ENCODE measurements around the gene PCA3. TPM values are rescaled to one million over a fixed set of nuclear protein-coding genes. Genes with fewer than 3 reads are reported as not detected.

Gene PCA3
- total RNA-seq, 1 donor from 2014 or later: not detected

DNA sequence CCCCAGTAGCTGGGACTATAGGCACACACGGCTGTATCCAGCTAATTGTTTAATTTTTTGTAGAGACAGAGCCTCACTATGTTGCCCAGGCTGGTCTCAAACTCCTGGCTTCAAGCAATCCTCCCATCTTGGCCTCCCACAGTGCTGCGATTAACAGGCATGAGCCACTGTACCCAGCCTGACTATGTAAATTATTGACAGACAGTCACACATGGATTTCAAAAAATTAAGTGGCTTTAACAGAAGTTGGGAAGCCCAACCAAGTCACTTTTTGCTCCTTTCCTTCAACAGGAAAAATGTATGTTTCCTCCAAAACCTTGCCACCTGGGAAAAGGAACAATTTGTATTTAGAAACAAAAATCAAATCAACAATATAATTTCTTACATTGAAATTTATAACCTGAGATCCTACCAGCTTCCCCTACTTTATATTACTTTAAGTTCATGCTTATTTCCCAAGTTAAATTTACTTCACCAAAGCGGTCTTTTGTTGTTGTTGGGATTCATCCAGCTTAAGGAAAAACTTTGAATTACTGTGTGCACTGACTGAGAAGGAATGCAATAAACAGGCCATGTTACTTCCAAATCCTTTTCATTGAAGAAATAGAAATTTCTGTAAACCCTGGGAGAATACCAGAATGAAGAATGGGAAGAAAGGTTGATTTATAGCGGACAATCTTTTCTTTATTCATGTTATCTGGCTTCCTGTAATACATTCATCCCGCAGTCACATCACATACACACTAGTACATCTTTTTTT lies 8.6 kb downstream of the PCA3 start:
- Histone ChIP-seq H3K36me3 (ENCODE audit: control insufficient read depth, insufficient read depth, low read length) (no peaks in the 10 kb centered on the region), H3K4me3 (ENCODE audit: low read depth, low read length) (no peak overlapping the region), H3K27me3 (ENCODE audit: control insufficient read depth, insufficient read depth, low read length) (no peaks in the 10 kb centered on the region)
- TF ChIP-seq, protein P1, sequence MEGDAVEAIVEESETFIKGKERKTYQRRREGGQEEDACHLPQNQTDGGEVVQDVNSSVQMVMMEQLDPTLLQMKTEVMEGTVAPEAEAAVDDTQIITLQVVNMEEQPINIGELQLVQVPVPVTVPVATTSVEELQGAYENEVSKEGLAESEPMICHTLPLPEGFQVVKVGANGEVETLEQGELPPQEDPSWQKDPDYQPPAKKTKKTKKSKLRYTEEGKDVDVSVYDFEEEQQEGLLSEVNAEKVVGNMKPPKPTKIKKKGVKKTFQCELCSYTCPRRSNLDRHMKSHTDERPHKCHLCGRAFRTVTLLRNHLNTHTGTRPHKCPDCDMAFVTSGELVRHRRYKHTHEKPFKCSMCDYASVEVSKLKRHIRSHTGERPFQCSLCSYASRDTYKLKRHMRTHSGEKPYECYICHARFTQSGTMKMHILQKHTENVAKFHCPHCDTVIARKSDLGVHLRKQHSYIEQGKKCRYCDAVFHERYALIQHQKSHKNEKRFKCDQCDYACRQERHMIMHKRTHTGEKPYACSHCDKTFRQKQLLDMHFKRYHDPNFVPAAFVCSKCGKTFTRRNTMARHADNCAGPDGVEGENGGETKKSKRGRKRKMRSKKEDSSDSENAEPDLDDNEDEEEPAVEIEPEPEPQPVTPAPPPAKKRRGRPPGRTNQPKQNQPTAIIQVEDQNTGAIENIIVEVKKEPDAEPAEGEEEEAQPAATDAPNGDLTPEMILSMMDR (IDR thresholded peaks at IDR 0.05; ENCODE audit: insufficient read depth, low read length, severe bottlenecking): no peak
- no peak for DNase-seq (ENCODE audit: low read depth)
- FAIRE-seq: no peak

DNA sequence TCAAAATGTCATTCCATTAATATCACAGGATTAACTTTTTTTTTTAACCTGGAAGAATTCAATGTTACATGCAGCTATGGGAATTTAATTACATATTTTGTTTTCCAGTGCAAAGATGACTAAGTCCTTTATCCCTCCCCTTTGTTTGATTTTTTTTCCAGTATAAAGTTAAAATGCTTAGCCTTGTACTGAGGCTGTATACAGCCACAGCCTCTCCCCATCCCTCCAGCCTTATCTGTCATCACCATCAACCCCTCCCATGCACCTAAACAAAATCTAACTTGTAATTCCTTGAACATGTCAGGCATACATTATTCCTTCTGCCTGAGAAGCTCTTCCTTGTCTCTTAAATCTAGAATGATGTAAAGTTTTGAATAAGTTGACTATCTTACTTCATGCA lies 20.6 kb downstream of the PCA3 start:
- TF ChIP-seq, protein P1 (IDR thresholded peaks at IDR 0.05; ENCODE audit: insufficient read depth, low read length, severe bottlenecking): no peak
- H3K27me3 ChIP-seq (ENCODE audit: control insufficient read depth, insufficient read depth, low read length): no peaks in the 10 kb centered on the region
- no peaks in the 10 kb centered on the region for H3K36me3 ChIP-seq (ENCODE audit: control insufficient read depth, insufficient read depth, low read length)
- H3K4me3 ChIP-seq (ENCODE audit: low read depth, low read length): no peak overlapping the region
- no peak for FAIRE-seq
- DNase-seq (ENCODE audit: low read depth): no peak

DNA sequence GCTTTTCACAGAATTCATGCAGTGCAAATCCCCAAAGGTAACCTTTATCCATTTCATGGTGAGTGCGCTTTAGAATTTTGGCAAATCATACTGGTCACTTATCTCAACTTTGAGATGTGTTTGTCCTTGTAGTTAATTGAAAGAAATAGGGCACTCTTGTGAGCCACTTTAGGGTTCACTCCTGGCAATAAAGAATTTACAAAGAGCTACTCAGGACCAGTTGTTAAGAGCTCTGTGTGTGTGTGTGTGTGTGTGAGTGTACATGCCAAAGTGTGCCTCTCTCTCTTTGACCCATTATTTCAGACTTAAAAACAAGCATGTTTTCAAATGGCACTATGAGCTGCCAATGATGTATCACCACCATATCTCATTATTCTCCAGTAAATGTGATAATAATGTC lies 21.3 kb downstream of the PCA3 start:
- no peak overlapping the region for H3K4me3 ChIP-seq (ENCODE audit: low read depth, low read length)
- FAIRE-seq: no peak
- DNase-seq (ENCODE audit: low read depth): no peak
- H3K27me3 ChIP-seq (ENCODE audit: control insufficient read depth, insufficient read depth, low read length): no peaks in the 10 kb centered on the region
- TF ChIP-seq, protein P1 (IDR thresholded peaks at IDR 0.05; ENCODE audit: insufficient read depth, low read length, severe bottlenecking): no peak
- H3K36me3 ChIP-seq (ENCODE audit: control insufficient read depth, insufficient read depth, low read length): no peaks in the 10 kb centered on the region

DNA sequence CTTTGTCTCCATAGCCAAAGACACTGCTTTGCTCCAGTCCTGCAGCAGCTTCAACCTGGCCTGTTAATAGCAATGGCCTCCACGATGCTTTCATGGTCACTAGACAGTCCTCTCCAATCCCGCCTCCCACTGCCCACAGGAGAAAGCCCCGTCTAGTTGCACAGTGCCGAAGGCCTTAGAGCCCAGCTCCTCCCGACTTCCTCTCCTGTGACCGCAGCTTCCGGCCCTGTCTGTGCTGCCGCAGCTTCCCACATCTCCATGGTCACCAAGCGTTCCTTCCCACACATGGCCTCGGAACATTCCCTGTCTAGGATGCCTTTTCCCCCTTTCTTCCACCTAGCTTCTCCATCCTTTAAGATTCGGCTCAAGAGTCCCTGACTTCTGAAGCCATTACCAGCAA lies 23.4 kb downstream of the PCA3 start:
- Histone ChIP-seq H3K27me3 (ENCODE audit: control insufficient read depth, insufficient read depth, low read length) (no peaks in the 10 kb centered on the region), H3K36me3 (ENCODE audit: control insufficient read depth, insufficient read depth, low read length) (no peaks in the 10 kb centered on the region), H3K4me3 (ENCODE audit: low read depth, low read length) (no peak overlapping the region)
- DNase-seq (ENCODE audit: low read depth) (no peak), FAIRE-seq (no peak)
- TF ChIP-seq, protein P1 (IDR thresholded peaks at IDR 0.05; ENCODE audit: insufficient read depth, low read length, severe bottlenecking): no peak

DNA sequence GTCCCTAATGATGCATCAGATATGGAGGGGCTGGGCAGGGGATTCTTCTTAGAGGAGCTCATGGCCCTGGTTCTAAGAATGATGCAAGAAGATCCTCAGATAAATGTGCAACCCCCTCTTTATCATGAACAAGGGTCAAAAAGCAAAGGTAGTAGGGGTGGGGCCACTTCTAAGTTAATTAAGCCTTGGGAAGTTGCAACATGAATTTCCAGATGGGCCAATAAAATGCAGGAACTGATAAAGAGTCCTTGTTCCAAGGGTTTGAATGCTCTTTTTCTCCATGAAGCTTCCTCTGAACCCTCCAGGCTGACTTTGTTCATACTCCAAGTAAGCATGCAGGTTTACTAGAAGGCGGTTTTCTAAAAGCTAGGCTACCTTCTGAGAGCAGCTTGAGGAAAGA lies 25.6 kb downstream of the PCA3 start:
- TF ChIP-seq, protein P1 (IDR thresholded peaks at IDR 0.05; ENCODE audit: insufficient read depth, low read length, severe bottlenecking): no peak
- no peaks in the 10 kb centered on the region for H3K27me3 ChIP-seq (ENCODE audit: control insufficient read depth, insufficient read depth, low read length)
- H3K4me3 ChIP-seq (ENCODE audit: low read depth, low read length): no peak overlapping the region
- DNase-seq (ENCODE audit: low read depth) (no peak), FAIRE-seq (no peak)
- no peaks in the 10 kb centered on the region for H3K36me3 ChIP-seq (ENCODE audit: control insufficient read depth, insufficient read depth, low read length)
